Breast epithelium (tissue), 3 donors: ENCODE measurements around the gene TNFRSF25.

Source experiments
- POLR2A ChIP-seq: fragments of 450-650 bp; IDR thresholded peaks from one replicate; pipeline ENCODE4 v1.6.1; 2016; ENCODE audit warnings: antibody characterized with exemption, mild to moderate bottlenecking, moderate library complexity
- TF ChIP-seq, protein P1 (sequence below), 3 donors: fragments of 450-650 bp; IDR thresholded peaks; one replicate each; pipeline ENCODE4 v1.5.1; 2016 to 2017; ENCODE audit warnings: antibody characterized with exemption in 3 of 3, mild to moderate bottlenecking in 3 of 3, moderate library complexity in 3 of 3

DNA sequence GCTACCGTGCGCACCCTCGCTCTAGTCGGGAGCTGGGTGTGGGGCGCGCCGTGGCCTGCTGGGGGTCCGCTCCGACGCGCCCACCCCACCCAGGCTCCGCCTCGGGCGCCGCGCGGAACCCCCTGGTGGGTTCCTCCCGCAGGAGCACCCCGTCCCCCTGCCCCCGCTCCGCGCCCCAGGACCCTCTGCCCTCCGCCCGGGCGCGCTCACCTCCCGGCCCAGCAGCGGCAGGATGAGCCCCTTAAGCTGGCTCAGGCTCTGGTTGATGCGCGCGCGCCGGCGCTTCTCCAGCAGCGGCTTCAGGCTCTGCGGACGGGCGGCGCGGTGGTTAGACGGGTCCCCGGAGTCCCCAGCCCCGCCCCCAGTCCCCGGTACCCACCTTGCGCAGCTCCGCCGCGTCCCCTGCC is 46.6 kb downstream of the TNFRSF25 start:
- TF ChIP-seq POLR2A = no peak
- TF ChIP-seq, protein P1, sequence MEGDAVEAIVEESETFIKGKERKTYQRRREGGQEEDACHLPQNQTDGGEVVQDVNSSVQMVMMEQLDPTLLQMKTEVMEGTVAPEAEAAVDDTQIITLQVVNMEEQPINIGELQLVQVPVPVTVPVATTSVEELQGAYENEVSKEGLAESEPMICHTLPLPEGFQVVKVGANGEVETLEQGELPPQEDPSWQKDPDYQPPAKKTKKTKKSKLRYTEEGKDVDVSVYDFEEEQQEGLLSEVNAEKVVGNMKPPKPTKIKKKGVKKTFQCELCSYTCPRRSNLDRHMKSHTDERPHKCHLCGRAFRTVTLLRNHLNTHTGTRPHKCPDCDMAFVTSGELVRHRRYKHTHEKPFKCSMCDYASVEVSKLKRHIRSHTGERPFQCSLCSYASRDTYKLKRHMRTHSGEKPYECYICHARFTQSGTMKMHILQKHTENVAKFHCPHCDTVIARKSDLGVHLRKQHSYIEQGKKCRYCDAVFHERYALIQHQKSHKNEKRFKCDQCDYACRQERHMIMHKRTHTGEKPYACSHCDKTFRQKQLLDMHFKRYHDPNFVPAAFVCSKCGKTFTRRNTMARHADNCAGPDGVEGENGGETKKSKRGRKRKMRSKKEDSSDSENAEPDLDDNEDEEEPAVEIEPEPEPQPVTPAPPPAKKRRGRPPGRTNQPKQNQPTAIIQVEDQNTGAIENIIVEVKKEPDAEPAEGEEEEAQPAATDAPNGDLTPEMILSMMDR (IDR thresholded peaks at IDR 0.05) = no peak
